IPS-NIHi7 (cell line): Measurements from ENCODE around the gene BTBD9.
"Not testable (repeated sequence)": the region's sequence is repeated elsewhere in the genome, so short reads cannot be mapped to it uniquely, and the experiment has no call there.

ENCODE experiments used
- DNase-seq: peaks from one replicate; pipeline ENCODE4 v3.0.0; 2012; ENCODE audit warnings: mixed read lengths; ENCODE audit errors: extremely low spot score

BTBD9 gene

GRCh38 chr6:38649744-38650143 is 10.0 kb upstream of the BTBD9 start:
- DNase-seq: no peak

DNA sequence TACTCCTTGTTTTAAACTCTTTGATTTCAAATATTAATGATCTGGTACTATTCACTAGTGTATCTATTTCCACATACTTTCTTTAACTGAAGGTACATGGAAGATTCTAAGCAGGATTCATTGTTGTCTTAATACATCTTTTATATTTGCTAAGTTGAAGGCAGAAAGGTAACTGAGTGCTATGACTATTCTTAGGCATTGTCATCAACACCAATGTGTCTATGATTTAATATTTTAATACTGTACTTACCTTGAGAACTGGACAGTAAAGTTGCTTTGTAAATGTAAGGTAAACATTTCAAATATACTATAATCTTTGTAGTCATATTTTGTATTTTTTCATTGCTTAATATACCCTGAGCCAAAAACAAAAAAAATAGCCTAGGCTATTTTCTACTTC is 8.9 kb upstream of the BTBD9 start:
- no peak for DNase-seq

DNA sequence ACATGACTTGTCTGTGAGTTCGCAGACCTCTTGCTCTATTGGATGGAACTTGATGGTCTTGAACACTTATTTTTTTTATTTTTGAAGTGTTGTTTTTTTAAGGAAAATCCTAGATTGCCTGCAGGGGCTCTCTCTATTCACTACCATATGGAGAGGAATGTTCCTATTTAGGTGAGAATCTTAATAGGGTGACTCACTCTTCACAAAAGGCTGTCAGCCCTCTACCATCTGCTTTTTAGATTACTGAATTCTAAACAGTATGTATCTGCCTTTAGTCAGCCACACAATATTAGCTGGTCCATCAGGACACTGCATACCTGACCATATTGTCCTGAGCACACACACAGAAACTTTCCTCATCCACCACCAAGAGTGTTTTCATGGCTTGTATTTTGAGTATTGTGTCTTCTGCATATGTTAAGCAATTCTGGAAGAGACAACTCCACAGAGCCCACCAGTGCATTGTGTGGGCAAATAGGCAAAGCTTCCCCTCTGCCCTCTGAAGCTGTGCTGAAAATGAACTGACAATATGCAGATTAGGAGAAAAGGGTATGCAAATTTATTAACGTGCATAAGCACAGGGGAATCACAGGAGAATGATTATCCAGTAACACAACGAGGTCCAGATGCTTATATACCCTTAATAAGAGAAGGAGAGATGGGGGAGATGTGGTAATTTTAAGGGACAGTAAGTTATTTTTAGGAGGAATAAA is 6.6 kb upstream of the BTBD9 start:
- no peak for DNase-seq

DNA sequence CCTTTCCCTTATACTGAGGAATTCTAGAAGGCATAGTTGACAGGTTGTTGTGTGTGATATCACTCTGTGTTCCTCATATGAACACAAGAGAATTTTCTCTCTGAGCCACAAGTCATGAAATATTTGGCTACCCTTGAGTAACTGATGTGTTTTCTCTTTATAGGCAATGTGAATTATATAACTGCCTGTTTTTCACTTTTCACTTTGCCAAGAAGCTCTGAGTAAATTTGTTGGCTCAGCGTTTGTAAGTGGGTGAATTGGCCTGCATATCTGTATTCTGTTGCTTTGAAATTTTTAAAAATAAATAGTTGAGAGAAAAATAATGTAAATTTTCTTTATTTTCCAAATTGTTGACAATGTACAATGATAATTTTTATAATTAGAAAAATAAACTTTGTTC is 5.2 kb upstream of the BTBD9 start:
- DNase-seq: no peak

- DNase-seq: no peak
These were observed 634 bp upstream of the BTBD9 start for GRCh38 chr6:38640216-38640909.

DNA sequence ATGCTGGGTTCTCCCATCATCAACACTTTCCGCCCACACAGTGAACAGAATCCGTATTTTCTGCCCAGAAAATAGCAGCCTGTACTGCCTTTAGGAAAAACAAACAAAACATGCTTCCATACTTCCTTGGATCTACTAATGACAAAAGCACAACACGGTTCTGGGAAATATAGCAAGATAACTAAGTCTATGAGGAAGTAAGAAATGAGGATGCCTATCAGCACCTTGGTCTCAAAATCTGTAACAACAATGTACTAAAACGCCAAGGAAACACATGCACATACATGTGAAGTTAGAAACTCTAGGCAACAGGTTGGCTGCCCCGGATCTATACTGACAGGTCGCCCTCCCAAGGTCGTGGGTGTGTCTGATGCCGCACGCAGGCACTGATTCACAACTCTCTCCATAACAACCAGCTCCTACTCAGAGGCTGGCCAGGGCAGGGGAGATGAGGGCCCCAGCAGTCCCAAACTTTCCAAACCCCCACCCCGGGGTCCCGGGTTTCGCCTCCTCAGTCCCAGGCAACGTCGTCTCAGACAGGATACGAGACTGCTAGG is 710 bp downstream of the BTBD9 start:
- DNase-seq: peak; percentile 39

DNA sequence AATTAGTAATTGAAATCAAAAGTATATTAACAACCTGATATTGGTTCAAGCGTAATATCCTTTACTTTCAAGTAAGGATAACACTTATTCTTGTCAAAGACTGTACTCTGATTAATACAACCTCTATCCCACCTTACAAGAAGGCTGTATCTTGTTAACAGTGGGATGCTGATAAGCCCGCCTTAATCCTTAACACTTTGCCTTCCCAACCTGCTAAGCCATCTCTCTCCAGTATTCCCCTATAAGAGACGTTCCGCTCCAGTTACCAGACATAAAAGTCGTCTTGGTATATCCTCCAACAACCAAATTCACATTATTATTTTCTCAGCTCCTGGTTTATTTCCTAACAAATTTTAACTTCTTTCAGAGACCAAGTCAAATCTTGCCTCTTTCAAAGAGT is 2.0 kb downstream of the BTBD9 start:
- no peak for DNase-seq

DNA sequence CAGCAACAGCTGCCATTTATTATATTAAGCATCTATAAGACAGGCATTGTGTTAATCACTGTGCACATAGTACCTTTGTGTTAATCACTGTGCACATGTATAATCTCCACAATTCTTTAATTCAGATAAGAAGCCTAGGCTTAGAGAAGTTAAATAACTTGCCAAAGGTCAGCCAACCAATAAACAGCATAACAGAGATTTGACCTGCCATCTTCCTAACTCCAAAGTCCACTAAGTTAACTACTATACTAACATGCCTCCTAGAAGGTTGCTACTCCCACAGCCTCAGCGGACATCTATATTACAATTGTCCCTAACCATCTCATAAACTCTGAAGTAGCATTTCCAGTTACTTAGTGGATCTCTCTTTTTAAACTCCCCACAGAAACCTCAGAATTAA is 3.7 kb downstream of the BTBD9 start:
- DNase-seq: no peak

GRCh38 chr6:38634518-38634917 is 5.2 kb downstream of the BTBD9 start:
- DNase-seq: no peak

DNA sequence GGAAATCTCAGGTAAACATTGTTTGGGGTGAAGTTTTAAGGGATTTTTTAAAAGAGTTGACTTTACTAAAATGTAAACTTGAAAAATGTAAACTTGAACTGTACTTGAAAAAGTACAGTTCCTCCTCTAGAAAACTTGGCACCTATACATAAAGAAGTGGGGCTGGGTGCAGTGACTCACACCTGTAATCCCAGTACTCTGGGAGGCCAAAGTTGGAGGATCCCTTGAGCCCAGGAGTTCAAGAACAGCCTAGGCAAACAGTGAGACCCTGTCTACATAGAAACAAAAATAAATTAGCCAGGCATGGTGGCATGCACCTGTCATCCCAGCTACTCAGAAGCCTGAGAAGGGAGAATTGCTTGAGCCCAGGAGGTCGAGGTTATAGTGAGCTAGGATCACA is 7.2 kb downstream of the BTBD9 start:
- no peak for DNase-seq

DNA sequence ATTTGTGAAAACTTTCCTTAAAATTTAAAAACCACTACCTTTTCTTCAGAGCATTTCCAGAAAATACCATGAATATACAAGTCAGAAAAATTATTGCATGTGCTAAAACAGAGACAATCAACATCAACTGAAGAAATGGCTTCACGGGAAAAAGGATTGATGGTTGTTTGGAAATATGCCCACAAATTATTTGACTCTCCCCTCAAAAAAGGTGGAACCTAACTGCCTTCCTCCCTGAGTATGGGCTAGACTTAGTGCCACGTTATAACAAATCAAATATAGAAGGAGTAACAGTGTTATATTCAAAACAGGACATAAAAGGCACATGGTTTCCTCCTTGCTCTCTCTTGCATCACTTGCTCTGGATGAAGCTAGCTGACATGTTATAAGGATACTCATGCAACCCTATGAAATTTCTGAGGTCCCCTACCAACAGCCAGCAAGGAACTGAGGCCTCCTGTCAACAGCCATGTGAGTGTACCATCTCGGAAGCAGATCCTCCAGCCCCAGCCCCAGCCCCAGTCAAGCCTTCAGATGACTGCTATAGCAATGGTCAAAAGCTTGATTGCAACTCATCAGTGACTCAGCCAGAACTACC is 8.4 kb downstream of the BTBD9 start:
- no peak for DNase-seq

DNA sequence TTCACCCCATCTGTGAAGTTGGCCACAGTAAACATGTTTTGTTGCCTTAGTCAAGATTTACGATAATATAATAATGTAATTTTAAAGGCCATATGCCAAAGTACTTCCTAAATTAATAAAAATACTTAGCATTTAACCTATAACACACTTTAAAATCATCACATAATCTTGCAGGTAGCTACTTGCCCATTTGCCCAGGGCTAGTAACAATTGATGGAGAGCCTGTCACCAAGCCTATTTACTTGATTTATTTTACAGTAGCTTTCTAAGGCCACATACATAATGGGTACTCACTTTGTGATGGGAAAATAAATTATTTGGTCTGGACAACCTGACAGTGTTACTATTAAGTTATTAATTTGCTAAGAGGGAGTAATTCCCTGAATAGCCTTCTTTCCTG is 14.5 kb downstream of the BTBD9 start:
- no peak for DNase-seq

GRCh38 chr6:38619342-38619741 is 20.4 kb downstream of the BTBD9 start:
- DNase-seq: not testable (repeated sequence)

GRCh38 chr6:38618301-38618700 is 21.4 kb downstream of the BTBD9 start:
- DNase-seq: not testable (repeated sequence)

- no peak for DNase-seq
These were observed 21.9 kb downstream of the BTBD9 start for GRCh38 chr6:38617856-38618255.

- no peak for DNase-seq
These were observed 27.4 kb downstream of the BTBD9 start for GRCh38 chr6:38612143-38612965.

DNA sequence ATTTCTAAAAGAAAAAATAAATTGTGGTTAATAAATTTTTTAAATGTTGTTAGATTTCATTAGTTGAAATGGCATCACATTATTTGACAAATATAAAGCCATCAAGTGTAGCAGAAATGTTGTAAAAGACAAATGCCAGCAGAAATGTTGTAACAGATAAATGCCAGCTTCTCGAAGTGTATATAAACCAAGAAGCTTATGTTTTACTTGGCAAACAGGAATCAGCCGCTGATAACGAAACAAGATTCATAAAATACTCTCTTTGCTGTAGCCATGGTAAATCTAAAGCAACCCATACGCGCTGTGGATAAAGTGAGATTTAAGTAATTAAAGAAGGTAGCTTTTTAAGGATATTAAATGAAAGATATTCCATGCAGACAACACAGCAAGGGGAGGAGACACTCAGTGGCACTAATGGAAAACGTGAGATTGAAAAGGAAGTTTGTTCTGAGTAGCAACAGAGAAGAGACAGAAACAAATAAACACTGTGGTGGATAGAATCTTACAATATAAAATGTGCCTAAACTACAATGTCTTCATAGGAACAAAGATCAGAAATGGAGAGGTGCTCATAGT is 29.6 kb downstream of the BTBD9 start:
- no peak for DNase-seq

DNA sequence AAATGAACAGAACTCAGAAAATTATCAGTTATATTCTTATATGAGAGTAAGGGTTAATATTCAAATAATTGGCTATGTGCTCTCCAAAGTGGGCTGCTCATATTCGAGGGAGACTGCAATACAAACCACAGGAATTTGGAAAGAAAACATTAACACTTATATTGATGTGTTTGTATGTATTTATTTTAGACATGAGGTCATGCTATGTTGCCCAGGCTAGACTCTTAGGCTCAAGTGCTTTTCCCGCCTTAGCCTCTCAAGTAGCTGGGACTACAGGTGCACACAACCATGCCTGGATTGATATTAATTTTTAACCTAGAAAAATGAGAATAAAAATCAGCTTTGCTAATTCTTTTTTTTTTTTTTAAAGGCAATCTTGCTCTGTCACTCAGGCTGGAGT is 35.0 kb downstream of the BTBD9 start:
- DNase-seq: no peak

GRCh38 chr6:38603966-38604365 is 35.8 kb downstream of the BTBD9 start:
- DNase-seq: no peak

- no peak for DNase-seq
These were observed 36.2 kb downstream of the BTBD9 start for GRCh38 chr6:38603496-38603895.

GRCh38 chr6:38599966-38600550 is 39.7 kb downstream of the BTBD9 start:
- DNase-seq: no peak
